GM18873 (cell line): ENCODE results near the gene FYN.
A peak's percentile ranks its signal among the peaks of the same experiment; 100 is the strongest.

ENCODE experiments used
- ATAC-seq: cut with Tn5 transposase; IDR thresholded peaks from one replicate; pipeline ENCODE4 v1.9.1; 2021; ENCODE audit warnings: mild to moderate bottlenecking, moderate library complexity, moderate number of reproducible peaks; ENCODE audit not compliant: unreplicated experiment, low FRiP score

FYN gene

DNA sequence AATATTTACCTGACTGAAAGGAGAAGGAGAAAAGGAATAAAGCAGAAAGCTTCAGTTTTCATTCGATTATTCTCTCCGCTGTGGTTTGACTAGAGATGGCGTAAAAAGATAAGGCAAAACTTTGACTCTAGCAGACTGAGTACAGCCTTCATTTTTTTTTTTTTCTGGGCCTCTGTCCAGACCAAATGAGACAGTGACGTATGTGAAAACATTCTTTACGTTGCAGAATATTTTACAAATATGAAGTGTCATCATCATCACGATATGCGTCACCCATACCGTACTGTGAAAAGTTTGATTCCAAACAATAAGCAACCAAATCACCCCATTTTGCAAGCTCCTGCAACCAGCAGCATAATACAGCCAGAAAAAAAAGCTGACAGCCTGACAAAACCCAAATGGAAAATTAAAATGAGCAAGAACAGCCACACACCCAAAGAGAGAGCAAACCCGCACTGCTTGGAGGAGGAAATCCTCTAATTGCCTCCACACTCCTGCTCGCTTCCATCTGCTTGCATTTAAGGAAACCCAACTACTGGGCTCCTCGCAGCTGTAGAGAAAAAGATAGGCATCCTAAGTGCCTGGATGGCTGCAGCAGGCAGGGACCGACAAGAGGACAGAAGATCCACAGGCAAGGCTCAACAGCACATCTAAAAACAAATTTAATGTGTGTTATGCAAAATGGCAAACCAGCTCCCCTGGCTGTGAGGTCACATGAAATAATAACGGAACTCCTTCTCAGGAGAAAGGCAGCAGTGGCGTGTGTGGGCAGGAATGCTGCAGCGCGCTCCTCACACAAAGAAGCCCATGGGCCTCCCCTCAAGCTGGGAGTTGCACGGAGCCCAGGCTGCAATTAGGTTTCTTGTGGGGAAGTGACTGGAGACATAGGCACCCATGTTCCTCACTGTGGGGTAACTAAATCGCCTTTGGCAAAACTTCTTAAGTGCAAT, 113.1 kb downstream of the FYN start:
- ATAC-seq, result no peak

DNA sequence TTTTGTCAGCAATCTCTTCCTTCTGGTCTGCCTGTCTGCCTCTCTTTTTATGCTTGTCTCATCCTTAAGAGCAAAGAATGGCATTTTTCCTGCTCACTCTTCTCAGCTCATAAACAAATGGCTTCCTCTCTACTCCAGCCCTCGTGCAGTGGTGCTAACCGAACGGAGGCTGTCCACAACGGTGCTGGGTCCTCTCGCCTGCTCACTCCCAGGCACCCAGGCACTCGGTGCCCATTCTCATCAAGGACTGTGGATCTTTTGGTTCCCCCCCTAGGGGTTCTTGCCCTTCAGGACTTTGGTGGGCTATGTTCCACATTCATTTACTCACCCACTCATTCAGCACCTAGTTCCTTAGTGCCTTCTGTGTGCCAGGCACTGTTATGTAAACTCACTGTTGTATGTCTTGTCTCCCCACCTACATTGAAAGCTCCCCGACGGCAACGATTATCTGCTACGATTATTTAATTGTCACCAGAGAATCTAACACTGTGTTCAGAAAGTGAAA, 113.9 kb downstream of the FYN start:
- ATAC-seq, result no peak

DNA sequence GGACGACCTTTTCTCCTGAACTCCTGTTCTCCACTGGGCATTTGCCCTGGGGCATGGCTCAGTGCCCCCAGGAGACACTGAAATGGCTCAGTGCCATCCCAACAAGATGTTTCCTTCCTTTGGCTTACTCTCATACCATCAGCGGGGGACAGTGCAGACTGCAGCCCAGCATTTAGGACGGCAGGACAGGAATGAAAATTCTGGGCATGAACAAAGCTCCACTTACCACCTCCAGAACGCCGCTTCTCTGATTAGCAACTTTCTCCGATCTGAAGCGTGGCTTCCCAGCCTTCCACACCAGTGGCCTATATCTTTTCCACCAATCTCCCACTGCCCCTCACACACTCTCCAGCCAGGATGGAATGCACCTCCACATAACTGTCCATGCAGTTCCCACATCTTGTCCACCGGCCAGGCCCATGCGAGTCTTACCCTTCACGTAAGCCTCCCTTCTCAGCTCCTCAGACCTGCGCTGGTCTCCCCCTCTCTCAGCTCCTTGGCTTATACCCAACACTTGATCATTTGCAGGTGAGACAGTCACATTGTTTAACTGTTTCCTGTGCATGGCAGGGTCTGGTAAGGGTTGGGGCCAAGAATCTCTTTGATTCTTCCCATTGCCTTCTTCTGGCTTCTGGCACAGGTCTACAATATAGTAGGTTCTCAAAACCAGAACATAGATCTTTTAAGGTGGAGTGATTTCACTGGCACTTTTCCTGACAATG, 114.5 kb downstream of the FYN start:
- no peak for ATAC-seq

DNA sequence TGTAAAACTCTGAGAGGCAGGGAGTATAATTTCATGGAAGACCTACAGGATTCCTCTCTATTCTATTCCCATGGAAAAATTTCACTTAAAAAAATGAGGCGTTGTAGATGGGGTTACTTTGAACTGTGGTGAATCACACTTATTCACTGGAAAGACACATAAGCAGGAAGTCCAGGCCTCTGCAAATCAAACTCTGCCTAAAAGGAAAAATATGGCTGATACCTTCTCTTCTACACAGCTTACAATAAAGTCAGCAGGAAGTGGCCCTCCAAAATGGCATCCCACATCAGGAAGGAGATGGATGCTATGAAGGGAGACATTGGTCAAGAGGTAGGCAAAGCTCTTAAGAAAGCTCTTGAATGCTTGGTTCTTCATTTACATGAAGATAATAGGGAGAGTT, 115.9 kb downstream of the FYN start:
- ATAC-seq, result no peak

DNA sequence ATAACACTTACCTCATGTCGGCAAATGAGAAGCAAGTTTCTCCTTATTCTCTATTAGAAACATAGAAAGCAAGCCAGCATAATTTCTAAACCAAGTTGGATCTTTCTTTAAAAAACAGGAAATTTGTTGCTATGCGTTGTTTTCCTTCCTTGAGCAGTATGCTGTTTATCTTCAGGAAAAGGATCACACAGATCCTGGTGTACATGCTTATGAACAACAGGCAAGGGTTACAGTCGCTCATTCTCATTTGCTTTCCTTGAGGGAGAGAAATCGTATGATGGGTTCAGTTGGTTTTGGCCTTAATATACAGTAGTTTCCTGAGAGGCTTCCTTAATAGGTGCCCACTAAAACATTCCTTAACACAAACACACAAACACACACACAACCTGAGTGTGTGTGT, 118.8 kb downstream of the FYN start:
- no peak for ATAC-seq

- no peak for ATAC-seq
These were observed 119.7 kb downstream of the FYN start for GRCh38 chr6:111753573-111753972.

GRCh38 chr6:111752476-111752875, 120.8 kb downstream of the FYN start:
- ATAC-seq, result no peak

DNA sequence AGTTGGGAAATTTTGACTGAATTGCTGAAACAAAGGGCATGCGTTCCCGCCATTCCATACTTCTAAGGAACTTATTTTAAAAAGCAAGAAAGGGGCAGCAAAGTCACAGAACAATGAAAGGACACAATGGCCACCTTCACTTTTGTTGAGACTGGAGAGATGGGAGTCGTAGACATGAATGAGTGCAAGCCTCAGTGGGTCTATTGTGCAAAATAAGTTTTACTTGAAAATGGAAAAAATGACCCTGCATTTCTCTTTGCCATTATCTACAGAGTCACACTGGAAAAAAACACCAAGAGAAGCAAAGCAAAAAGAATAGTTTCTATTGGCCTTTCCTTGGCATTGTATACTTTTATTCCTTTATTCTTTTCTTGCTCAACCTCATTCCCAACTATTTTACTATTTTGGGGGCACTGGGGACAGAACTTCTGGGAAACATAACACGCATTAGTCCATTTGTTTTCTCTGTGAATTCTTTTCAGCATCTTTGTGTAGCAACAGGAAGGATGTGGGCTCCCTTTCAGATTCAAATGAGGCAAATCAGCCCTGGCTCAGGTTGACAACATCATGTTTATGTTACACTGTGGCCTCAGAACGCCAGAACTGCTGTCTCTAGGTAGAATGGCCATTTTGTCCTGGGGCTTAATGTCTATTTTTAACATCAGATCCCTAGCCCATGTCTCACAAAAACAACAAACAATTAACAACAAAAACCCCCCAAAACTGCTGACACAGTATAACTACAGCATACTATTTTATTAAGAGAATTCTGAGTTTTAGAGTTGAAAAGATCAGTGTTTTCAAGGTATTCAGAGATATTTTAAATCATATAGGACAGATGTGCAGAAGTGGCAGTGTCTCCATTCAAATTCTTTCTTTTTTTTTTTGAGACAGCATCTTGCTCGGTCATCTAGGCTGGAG, 122.2 kb downstream of the FYN start:
- peak; percentile 82 for ATAC-seq

DNA sequence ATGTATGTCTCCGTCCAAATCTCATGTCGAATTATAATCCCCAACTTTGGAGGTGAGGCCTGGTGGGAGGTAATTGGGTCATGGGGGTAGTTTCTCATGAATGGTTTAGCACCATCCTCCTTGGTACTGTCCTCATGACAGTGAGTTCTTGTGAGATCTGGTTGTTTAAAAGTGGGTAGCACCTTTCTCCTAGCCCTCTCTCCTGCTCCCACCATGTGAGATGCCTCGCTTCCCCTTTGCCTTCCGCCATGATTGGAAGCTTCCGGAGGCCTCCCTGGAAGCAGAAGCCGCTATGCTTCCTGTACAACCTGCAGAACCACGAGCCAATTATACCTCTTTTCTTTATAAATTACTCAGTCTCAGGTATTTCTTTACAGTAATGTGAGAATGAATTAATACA, 123.1 kb downstream of the FYN start:
- no peak for ATAC-seq

DNA sequence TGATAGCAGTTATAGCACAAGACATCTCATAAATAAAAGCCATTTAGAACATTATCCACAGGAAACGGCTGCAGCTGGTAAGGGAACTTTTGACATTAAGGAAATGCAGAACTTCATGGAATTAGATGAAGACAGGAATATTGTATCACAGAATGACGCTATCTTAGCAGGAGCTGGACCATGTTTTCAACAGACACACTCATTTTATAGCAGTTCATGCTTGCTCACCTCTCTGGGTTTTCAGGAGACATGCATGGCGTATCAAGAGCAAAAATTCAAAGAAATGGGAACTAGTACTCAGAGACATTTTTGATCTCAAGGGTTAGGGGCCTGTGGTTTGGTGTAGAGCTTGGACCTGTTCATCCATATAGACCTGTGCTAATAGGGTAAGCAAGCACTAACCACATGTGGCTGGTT, 125.0 kb downstream of the FYN start:
- no peak for ATAC-seq

DNA sequence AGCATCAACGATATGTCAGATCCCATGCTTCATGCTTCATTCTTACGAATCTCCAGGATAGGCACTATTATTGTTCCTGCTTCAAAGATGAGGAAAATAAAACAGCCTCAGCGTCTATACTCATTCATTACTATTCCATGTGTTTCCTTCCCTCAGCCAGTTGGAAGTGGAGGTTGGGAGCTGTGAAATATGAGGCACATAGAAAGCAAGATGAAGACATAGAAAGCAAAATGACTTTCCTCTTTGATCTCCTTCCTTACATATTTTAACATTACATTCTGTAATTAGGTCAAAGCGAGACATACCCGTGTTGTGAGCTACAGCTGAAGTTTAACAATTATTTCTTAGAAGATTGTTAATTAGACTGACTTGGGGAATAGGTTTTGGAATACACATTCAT, 125.4 kb downstream of the FYN start:
- no peak for ATAC-seq

DNA sequence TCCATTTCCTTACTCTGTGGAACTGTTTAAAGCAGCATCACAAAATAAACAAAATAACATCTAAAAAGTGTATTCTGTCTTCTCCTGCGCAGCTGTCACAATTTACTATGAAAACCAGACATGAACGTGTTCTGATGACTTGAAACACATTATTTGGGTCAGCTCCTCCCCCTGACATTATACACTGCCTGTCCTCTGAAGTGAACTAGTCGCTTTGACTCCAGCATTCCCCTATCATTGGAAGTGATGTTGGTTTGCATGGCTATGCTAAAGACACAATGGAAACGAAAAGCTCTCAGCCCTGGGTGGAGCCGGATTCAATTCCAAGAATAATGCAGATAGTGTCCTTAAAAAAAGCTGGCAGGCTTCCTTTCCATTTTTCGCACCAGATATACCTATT, 125.9 kb downstream of the FYN start:
- ATAC-seq, result no peak

GRCh38 chr6:111746983-111747382, 126.3 kb downstream of the FYN start:
- no peak for ATAC-seq

GRCh38 chr6:111745636-111746035, 127.6 kb downstream of the FYN start:
- no peak for ATAC-seq

DNA sequence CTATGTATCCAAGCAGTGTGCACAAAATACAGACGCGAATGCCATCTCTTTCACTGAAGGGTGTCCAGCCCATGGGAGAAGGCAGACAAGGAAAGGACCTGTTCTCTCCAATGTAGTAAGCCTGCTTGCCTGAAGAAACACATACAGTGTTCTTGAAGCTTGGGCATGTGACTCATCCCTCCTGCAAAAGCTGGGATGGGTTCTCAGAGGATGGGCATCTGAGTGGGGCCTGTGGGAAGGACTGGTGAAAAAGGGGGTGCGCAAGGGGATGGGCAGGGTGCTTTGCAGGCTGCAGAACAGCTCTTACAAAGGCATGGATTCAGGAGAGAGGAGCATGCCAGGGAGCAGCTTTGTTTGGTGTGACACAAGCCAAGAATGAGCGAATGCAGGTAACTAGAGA, 128.1 kb downstream of the FYN start:
- no peak for ATAC-seq

DNA sequence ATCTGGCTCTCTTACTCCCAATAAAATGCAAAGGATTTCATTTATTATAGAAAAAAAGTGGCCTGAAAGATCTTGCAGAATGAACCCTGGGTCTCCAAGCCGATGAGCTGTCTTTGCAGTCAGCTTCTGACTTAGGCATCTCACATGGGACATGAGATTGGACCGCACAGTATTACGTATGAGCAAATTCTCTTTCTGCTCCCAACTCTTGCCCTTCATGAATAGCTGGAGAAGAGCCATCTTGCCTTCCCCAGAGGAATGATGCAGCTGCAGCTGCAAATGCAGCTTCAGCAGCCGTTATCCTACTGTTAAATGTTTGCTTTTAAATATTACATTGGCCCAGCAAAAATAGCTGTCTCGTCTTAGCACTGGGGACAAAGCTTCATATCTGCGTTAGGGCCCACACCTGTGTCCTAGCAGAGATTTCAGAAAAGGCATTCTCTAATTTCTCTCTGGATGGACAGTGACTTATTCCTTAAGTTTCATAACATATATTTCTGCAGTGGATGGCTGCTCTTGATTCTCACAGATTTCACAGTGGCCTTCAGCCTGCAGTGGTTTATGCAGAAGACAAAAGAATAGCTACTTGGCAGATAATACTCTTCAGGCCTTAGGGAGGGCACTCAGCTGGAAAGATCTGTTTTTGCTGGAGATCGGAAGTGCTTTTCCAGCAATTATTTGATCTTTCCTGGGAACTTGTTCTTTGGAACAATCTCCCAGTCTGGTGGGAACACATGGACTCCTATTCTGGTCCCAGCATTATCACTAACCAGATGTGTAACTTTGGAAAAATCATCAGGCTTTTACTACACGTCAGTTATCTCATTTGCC, 129.2 kb downstream of the FYN start:
- ATAC-seq, result no peak

DNA sequence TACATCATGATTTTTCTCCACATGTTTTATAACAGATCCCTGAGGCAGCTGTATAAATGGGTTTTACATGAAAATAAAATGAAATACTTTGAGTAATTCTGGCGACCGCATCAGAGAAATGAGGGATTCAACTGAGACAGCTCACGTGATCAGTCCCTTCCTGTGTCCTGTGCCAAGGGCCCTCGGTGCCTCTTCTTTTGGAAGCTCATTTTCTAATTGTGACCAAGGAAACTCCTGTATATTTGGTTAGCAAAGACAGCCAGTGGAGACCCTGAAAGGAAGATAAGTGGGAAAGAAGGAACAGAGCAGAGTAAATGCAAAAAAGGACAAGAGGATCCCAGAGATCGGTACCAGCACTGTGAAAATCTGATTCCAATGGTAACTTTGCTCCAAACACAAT, 129.9 kb downstream of the FYN start:
- no peak for ATAC-seq

- ATAC-seq, result no peak
These were observed 131.9 kb downstream of the FYN start for GRCh38 chr6:111741177-111741952.

GRCh38 chr6:111740506-111740905, 132.7 kb downstream of the FYN start:
- no peak for ATAC-seq
